Liver (tissue), 3 donors: Measurements from ENCODE around the gene HOXB5.

ENCODE experiments used
- CTCF ChIP-seq: fragments of 150-350 bp; IDR thresholded peaks from 2 replicates; pipeline ENCODE4 v1.5.1; 2017; ENCODE audit warnings: improper control_type of control experiment, low read depth, low read length; ENCODE audit not compliant: missing input control
- MAX ChIP-seq: IDR thresholded peaks from 2 replicates; pipeline ENCODE4 v1.6.1; 2016; ENCODE audit warnings: antibody characterized with exemption
- NR2F2 ChIP-seq: IDR thresholded peaks from 2 replicates; pipeline ENCODE4 v1.6.1; 2016; ENCODE audit warnings: antibody characterized with exemption
- RAD21 ChIP-seq, 2 donors: IDR thresholded peaks; 2 replicates each; pipeline ENCODE4 v1.6.1; 2016; ENCODE audit warnings: antibody characterized with exemption in 2 of 2, mild to moderate bottlenecking in 2 of 2
- SP1 ChIP-seq: IDR thresholded peaks from 2 replicates; pipeline ENCODE4 v1.6.1; 2018; ENCODE audit warnings: antibody characterized with exemption, mild to moderate bottlenecking
- YY1 ChIP-seq: IDR thresholded peaks from 2 replicates; pipeline ENCODE4 v1.6.1; 2016; ENCODE audit warnings: antibody characterized with exemption, mild to moderate bottlenecking
- donor health status: healthy.
- donor health status: healthy.

- TF ChIP-seq NR2F2 (no peak), CTCF (no peak), YY1 (no peak), MAX (no peak), SP1 (no peak), RAD21 (IDR thresholded peaks at IDR 0.05) (no peak)
Observed at GRCh38 chr17:48544349-48545021, 49.1 kb downstream of the HOXB5 start.
